Liver (tissue), 3 donors: ENCODE results near the gene RIT2.

ENCODE experiments used
- ATF3 ChIP-seq: IDR thresholded peaks from 2 replicates; pipeline ENCODE4 v1.6.1; 2016; ENCODE audit warnings: antibody characterized with exemption
- CTCF ChIP-seq: fragments of 150-350 bp; IDR thresholded peaks from 2 replicates; pipeline ENCODE4 v1.5.1; 2017; ENCODE audit warnings: improper control_type of control experiment, low read depth, low read length; ENCODE audit not compliant: missing input control
- EGR1 ChIP-seq, 2 donors: IDR thresholded peaks; 2 replicates each; pipeline ENCODE4 v1.6.1; 2016 to 2018; ENCODE audit warnings: antibody characterized with exemption in 2 of 2, low read depth in 2 of 2
- FOXA1 ChIP-seq: IDR thresholded peaks from 2 replicates; pipeline ENCODE4 v1.6.1; 2016; ENCODE audit warnings: antibody characterized with exemption
- GABPA ChIP-seq, 2 donors: IDR thresholded peaks in 1 of 2; conservative IDR thresholded peaks in 1 of 2; 2 replicates each; pipeline ENCODE4 v1.6.1; 2016; ENCODE audit warnings: antibody characterized with exemption in 2 of 2, mild to moderate bottlenecking in 1 of 2, moderate library complexity in 1 of 2
- HNF4A ChIP-seq, 2 donors: conservative IDR thresholded peaks; 2 replicates each; pipeline ENCODE4 v1.6.1; 2016; ENCODE audit warnings: antibody characterized with exemption in 2 of 2, mild to moderate bottlenecking in 2 of 2
- JUND ChIP-seq, 2 donors: IDR thresholded peaks; 2 replicates each; pipeline ENCODE4 v1.6.1; 2016; ENCODE audit warnings: antibody characterized with exemption in 2 of 2
- RAD21 ChIP-seq, 2 donors: IDR thresholded peaks; 2 replicates each; pipeline ENCODE4 v1.6.1; 2016; ENCODE audit warnings: antibody characterized with exemption in 2 of 2, mild to moderate bottlenecking in 2 of 2
- REST ChIP-seq: IDR thresholded peaks from 2 replicates; pipeline ENCODE4 v1.6.1; 2016; ENCODE audit warnings: antibody characterized with exemption, mild to moderate bottlenecking
- SP1 ChIP-seq: IDR thresholded peaks from 2 replicates; pipeline ENCODE4 v1.6.1; 2018; ENCODE audit warnings: antibody characterized with exemption, mild to moderate bottlenecking
- TAF1 ChIP-seq: conservative IDR thresholded peaks from 2 replicates; pipeline ENCODE4 v1.6.1; 2016; ENCODE audit warnings: antibody characterized with exemption, mild to moderate bottlenecking
- YY1 ChIP-seq: IDR thresholded peaks from 2 replicates; pipeline ENCODE4 v1.6.1; 2016; ENCODE audit warnings: antibody characterized with exemption, mild to moderate bottlenecking
- TF ChIP-seq, protein P1 (sequence below): IDR thresholded peaks from 2 replicates; pipeline ENCODE4 v1.6.1; 2016; ENCODE audit warnings: antibody characterized with exemption
- TF ChIP-seq, protein P2 (sequence below): IDR thresholded peaks from 2 replicates; pipeline ENCODE4 v1.6.1; 2016; ENCODE audit warnings: antibody characterized with exemption
- donor health status: healthy.
- donor health status: healthy.

- TF ChIP-seq CTCF (no peak), FOXA1 (no peak), RAD21 (IDR thresholded peaks at IDR 0.05) (no peak), YY1 (no peak), REST (no peak), TAF1 (no peak), GABPA (IDR thresholded peaks at IDR 0.05 in 1 of 2, conservative IDR thresholded peaks at IDR 0.05 in 1 of 2) (no peak), JUND (IDR thresholded peaks at IDR 0.05) (no peak), HNF4A (conservative IDR thresholded peaks at IDR 0.05) (no peak), EGR1 (IDR thresholded peaks at IDR 0.05; ENCODE audit: low read depth in 2 of 2) (no peak), ATF3 (no peak), SP1 (no peak)
- TF ChIP-seq, protein P1, sequence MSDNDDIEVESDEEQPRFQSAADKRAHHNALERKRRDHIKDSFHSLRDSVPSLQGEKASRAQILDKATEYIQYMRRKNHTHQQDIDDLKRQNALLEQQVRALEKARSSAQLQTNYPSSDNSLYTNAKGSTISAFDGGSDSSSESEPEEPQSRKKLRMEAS = no peak
- TF ChIP-seq, protein P2, sequence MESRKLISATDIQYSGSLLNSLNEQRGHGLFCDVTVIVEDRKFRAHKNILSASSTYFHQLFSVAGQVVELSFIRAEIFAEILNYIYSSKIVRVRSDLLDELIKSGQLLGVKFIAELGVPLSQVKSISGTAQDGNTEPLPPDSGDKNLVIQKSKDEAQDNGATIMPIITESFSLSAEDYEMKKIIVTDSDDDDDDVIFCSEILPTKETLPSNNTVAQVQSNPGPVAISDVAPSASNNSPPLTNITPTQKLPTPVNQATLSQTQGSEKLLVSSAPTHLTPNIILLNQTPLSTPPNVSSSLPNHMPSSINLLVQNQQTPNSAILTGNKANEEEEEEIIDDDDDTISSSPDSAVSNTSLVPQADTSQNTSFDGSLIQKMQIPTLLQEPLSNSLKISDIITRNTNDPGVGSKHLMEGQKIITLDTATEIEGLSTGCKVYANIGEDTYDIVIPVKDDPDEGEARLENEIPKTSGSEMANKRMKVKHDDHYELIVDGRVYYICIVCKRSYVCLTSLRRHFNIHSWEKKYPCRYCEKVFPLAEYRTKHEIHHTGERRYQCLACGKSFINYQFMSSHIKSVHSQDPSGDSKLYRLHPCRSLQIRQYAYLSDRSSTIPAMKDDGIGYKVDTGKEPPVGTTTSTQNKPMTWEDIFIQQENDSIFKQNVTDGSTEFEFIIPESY = no peak
Observed at GRCh38 chr18:42778024-42778423, 337.5 kb downstream of the RIT2 start.
